Chondrocyte (in vitro differentiated cells): ENCODE data around the gene NECTIN4. TPM values are rescaled to one million over a fixed set of nuclear protein-coding genes. Genes with fewer than 3 reads are reported as not detected.
"Not testable (repeated sequence)": the region's sequence is repeated elsewhere in the genome, so short reads cannot be mapped to it uniquely, and the experiment has no call there.

Experiments used
- DNase-seq: peaks from one replicate; pipeline ENCODE4 v3.0.0; 2021; ENCODE audit warnings: mixed read lengths, low spot score
- H3K27ac Mint-ChIP-seq: one replicate; pipeline ENCODE4 v1.8.0; 2021; ENCODE audit warnings: mild to moderate bottlenecking, moderate library complexity, mixed read lengths; ENCODE audit not compliant: unreplicated experiment
- H3K27me3 Mint-ChIP-seq: 2 replicates; pipeline ENCODE4 v1.8.0; 2021; ENCODE audit warnings: low read depth, mixed read lengths
- H3K36me3 Mint-ChIP-seq: 2 replicates; pipeline ENCODE4 v1.8.0; 2021; ENCODE audit warnings: low read depth, mixed read lengths
- H3K4me1 Mint-ChIP-seq: 2 replicates; pipeline ENCODE4 v1.8.0; 2021; ENCODE audit warnings: low read depth, mild to moderate bottlenecking, mixed read lengths
- H3K4me3 Mint-ChIP-seq: one replicate; pipeline ENCODE4 v1.8.0; 2021; ENCODE audit warnings: mild to moderate bottlenecking, moderate library complexity, mixed read lengths; ENCODE audit not compliant: unreplicated experiment
- H3K9me3 Mint-ChIP-seq: 2 replicates; pipeline ENCODE4 v1.8.0; 2021; ENCODE audit warnings: low read depth, mixed read lengths
- CTCF ChIP-seq: fragments of 200-600 bp; sonication (generic); IDR thresholded peaks from 2 replicates; pipeline ENCODE4 v1.5.0; 2021; ENCODE audit warnings: antibody characterized with exemption, mild to moderate bottlenecking, moderate library complexity
- total RNA-seq: library from RNA; stranded (reverse); gene quantifications from 3 replicates; pipeline ENCODE4 v1.2.1, GENCODE V29; 2021

NECTIN4 gene
- total RNA-seq, 1 donor from 2014 or later = 0.12 TPM

- Mint-ChIP-seq H3K4me3 (no peak within 1 kb of the TSS), H3K27ac (no peak within 1 kb of the TSS), H3K9me3 (no peaks in the 10 kb centered on the region), H3K27me3 (peaks cover 5% of the 10 kb centered on the region), H3K4me1 (no peaks in the 10 kb centered on the region), H3K36me3 (no peaks in the 10 kb centered on the region)
- TF ChIP-seq CTCF = no peak
- no peak for DNase-seq
These were observed 19.6 kb downstream of the NECTIN4 start, which contains the start of gene ARHGAP30 for GRCh38 chr1:161069731-161070270. ARHGAP30 (minus strand) TSS chr1:161069891; CDS start chr1:161069624, 267 bp downstream.

GRCh38 chr1:161069241-161069640, 20.1 kb downstream of the NECTIN4 start:
- Mint-ChIP-seq H3K4me3 (no peak overlapping the region), H3K9me3 (no peaks in the 10 kb centered on the region), H3K27ac (no peak overlapping the region), H3K36me3 (no peaks in the 10 kb centered on the region), H3K4me1 (no peaks in the 10 kb centered on the region), H3K27me3 (peaks cover 8% of the 10 kb centered on the region)
- no peak for TF ChIP-seq CTCF
- DNase-seq = no peak

- DNase-seq = no peak
- Mint-ChIP-seq H3K4me1 (no peaks in the 10 kb centered on the region), H3K36me3 (no peaks in the 10 kb centered on the region), H3K9me3 (no peaks in the 10 kb centered on the region), H3K4me3 (no peak overlapping the region), H3K27me3 (peaks cover 14% of the 10 kb centered on the region), H3K27ac (no peak overlapping the region)
- TF ChIP-seq CTCF = no peak
These were observed 20.8 kb downstream of the NECTIN4 start for GRCh38 chr1:161068306-161069234.

GRCh38 chr1:161066694-161067093, 22.7 kb downstream of the NECTIN4 start:
- no peaks in the 10 kb centered on the region for H3K9me3 Mint-ChIP-seq

GRCh38 chr1:161065681-161066080, 23.7 kb downstream of the NECTIN4 start:
- H3K27ac Mint-ChIP-seq, H3K9me3 Mint-ChIP-seq, H3K4me3 Mint-ChIP-seq, DNase-seq, H3K4me1 Mint-ChIP-seq, H3K36me3 Mint-ChIP-seq: not testable (repeated sequence)
- H3K27me3 Mint-ChIP-seq = peaks cover 25% of the 10 kb centered on the region

More at GRCh38 chr1:161066694-161067093, 22.7 kb downstream of the NECTIN4 start:
- peaks cover 25% of the 10 kb centered on the region for H3K27me3 Mint-ChIP-seq
- no peaks in the 10 kb centered on the region for H3K36me3 Mint-ChIP-seq
- no peak for DNase-seq
- no peak for TF ChIP-seq CTCF
- H3K27ac Mint-ChIP-seq = no peak overlapping the region
- H3K4me1 Mint-ChIP-seq = no peaks in the 10 kb centered on the region
- H3K4me3 Mint-ChIP-seq = no peak overlapping the region

GRCh38 chr1:161063936-161064335, 25.4 kb downstream of the NECTIN4 start:
- DNase-seq, H3K9me3 Mint-ChIP-seq, H3K27ac Mint-ChIP-seq, H3K4me1 Mint-ChIP-seq, H3K36me3 Mint-ChIP-seq, H3K4me3 Mint-ChIP-seq: not testable (repeated sequence)
- H3K27me3 Mint-ChIP-seq = peaks cover 25% of the 10 kb centered on the region
